GM18502 (cell line): ENCODE data around the gene RRM2.
"Not testable (repeated sequence)": the region's sequence is repeated elsewhere in the genome, so short reads cannot be mapped to it uniquely, and the experiment has no call there.

Experiments used
- ATAC-seq: cut with Tn5 transposase; IDR thresholded peaks from one replicate; pipeline ENCODE4 v1.9.1; 2021; ENCODE audit warnings: mild to moderate bottlenecking; ENCODE audit not compliant: unreplicated experiment, poor library complexity

The RRM2 gene

GRCh38 chr2:10089565-10090190, 32.9 kb upstream of the RRM2 start:
- ATAC-seq: no peak

- no peak for ATAC-seq
Measured at GRCh38 chr2:10091182-10091888, 31.2 kb upstream of the RRM2 start.

- not testable (repeated sequence) for ATAC-seq
Measured at GRCh38 chr2:10091889-10092244, 30.7 kb upstream of the RRM2 start.

GRCh38 chr2:10094271-10094814, 28.2 kb upstream of the RRM2 start:
- ATAC-seq: no peak

GRCh38 chr2:10095175-10095574, 27.4 kb upstream of the RRM2 start:
- no peak for ATAC-seq

GRCh38 chr2:10096641-10097040, 25.9 kb upstream of the RRM2 start:
- ATAC-seq: no peak

- ATAC-seq: peak; percentile 86
Measured at GRCh38 chr2:10097352-10098148, 25.0 kb upstream of the RRM2 start.

GRCh38 chr2:10101491-10101890, 21.0 kb upstream of the RRM2 start:
- no peak for ATAC-seq

- ATAC-seq: no peak
Measured at GRCh38 chr2:10103179-10103578, 19.4 kb upstream of the RRM2 start.

GRCh38 chr2:10104906-10105305, 17.6 kb upstream of the RRM2 start:
- not testable (repeated sequence) for ATAC-seq

GRCh38 chr2:10109311-10109710, 13.2 kb upstream of the RRM2 start:
- ATAC-seq: no peak

- ATAC-seq: no peak
Measured at GRCh38 chr2:10119027-10119325, 3.6 kb upstream of the RRM2 start.

- no peak for ATAC-seq
Measured at GRCh38 chr2:10119601-10120157, 2.9 kb upstream of the RRM2 start.

- peak; percentile 64 for ATAC-seq
Measured at GRCh38 chr2:10120158-10120876, 2.2 kb upstream of the RRM2 start.

- no peak for ATAC-seq
Measured at GRCh38 chr2:10120877-10121574, 1.5 kb upstream of the RRM2 start.

GRCh38 chr2:10123281-10123680, 742 bp downstream of the RRM2 start:
- no peak for ATAC-seq

- no peak for ATAC-seq
Measured at GRCh38 chr2:10124538-10125045, 2.1 kb downstream of the RRM2 start.

- no peak for ATAC-seq
Measured at GRCh38 chr2:10125842-10126631, 3.5 kb downstream of the RRM2 start.

GRCh38 chr2:10126632-10127026, 4.1 kb downstream of the RRM2 start:
- no peak for ATAC-seq
